ENCODE data around the gene NT5E.

Gene NT5E

GRCh38 chr6:85469276-85470022, 19.6 kb downstream of the NT5E start:
- H3K27me3 ChIP-seq (ENCODE audit: control insufficient read depth, insufficient read depth, low read length), result no peaks in the 10 kb centered on the region
- no peak overlapping the region for H2AFZ ChIP-seq
- H3K9me3 ChIP-seq (ENCODE audit: control insufficient read depth, low read length), result no peaks in the 10 kb centered on the region
- H3K4me3 ChIP-seq (ENCODE audit: low read depth, low read length), result no peak overlapping the region
- no peaks in the 10 kb centered on the region for H3K36me3 ChIP-seq (ENCODE audit: control insufficient read depth, insufficient read depth, low read length)
- TF ChIP-seq CTCF (IDR thresholded peaks at IDR 0.05), result no peak
- no peaks in the 10 kb centered on the region for H3K4me1 ChIP-seq
- no peaks in the 10 kb centered on the region for H3K79me2 ChIP-seq
- H3K9ac ChIP-seq, result no peak overlapping the region
- H3K4me2 ChIP-seq (ENCODE audit: low read length), result no peak overlapping the region
- H3K27ac ChIP-seq, result no peak overlapping the region

- Histone ChIP-seq H3K4me3 (ENCODE audit: low read depth, low read length) (no peak overlapping the region), H3K4me1 (no peaks in the 10 kb centered on the region), H3K9ac (no peak overlapping the region), H3K27ac (no peak overlapping the region), H2AFZ (no peak overlapping the region), H3K4me2 (ENCODE audit: low read length) (no peak overlapping the region), H3K79me2 (no peaks in the 10 kb centered on the region), H3K27me3 (ENCODE audit: control insufficient read depth, insufficient read depth, low read length) (no peaks in the 10 kb centered on the region), H3K9me3 (ENCODE audit: control insufficient read depth, low read length) (no peaks in the 10 kb centered on the region), H3K36me3 (ENCODE audit: control insufficient read depth, insufficient read depth, low read length) (no peaks in the 10 kb centered on the region)
- no peak for TF ChIP-seq CTCF (IDR thresholded peaks at IDR 0.05)
These were observed 20.1 kb downstream of the NT5E start for GRCh38 chr6:85470023-85470410.

GRCh38 chr6:85472744-85473143, 22.9 kb downstream of the NT5E start:
- no peak for TF ChIP-seq CTCF (IDR thresholded peaks at IDR 0.05)
- Histone ChIP-seq H3K27me3 (ENCODE audit: control insufficient read depth, insufficient read depth, low read length) (no peaks in the 10 kb centered on the region), H3K9ac (no peak overlapping the region), H3K79me2 (no peaks in the 10 kb centered on the region), H3K9me3 (ENCODE audit: control insufficient read depth, low read length) (no peaks in the 10 kb centered on the region), H2AFZ (no peak overlapping the region), H3K4me2 (ENCODE audit: low read length) (no peak overlapping the region), H3K27ac (no peak overlapping the region), H3K36me3 (ENCODE audit: control insufficient read depth, insufficient read depth, low read length) (no peaks in the 10 kb centered on the region), H3K4me3 (ENCODE audit: low read depth, low read length) (no peak overlapping the region), H3K4me1 (no peaks in the 10 kb centered on the region)

GRCh38 chr6:85473748-85474147, 23.9 kb downstream of the NT5E start:
- Histone ChIP-seq H3K27me3 (ENCODE audit: control insufficient read depth, insufficient read depth, low read length) (no peaks in the 10 kb centered on the region), H3K27ac (no peak overlapping the region), H3K9me3 (ENCODE audit: control insufficient read depth, low read length) (no peaks in the 10 kb centered on the region), H2AFZ (no peak overlapping the region), H3K9ac (no peak overlapping the region), H3K4me3 (ENCODE audit: low read depth, low read length) (no peak overlapping the region), H3K4me1 (no peaks in the 10 kb centered on the region), H3K79me2 (no peaks in the 10 kb centered on the region), H3K4me2 (ENCODE audit: low read length) (no peak overlapping the region), H3K36me3 (ENCODE audit: control insufficient read depth, insufficient read depth, low read length) (no peaks in the 10 kb centered on the region)
- TF ChIP-seq CTCF (IDR thresholded peaks at IDR 0.05), result no peak

GRCh38 chr6:85476532-85476931, 26.6 kb downstream of the NT5E start:
- TF ChIP-seq CTCF (IDR thresholded peaks at IDR 0.05), result no peak
- Histone ChIP-seq H3K27me3 (ENCODE audit: control insufficient read depth, insufficient read depth, low read length) (no peaks in the 10 kb centered on the region), H3K79me2 (no peaks in the 10 kb centered on the region), H3K9me3 (ENCODE audit: control insufficient read depth, low read length) (no peaks in the 10 kb centered on the region), H3K4me2 (ENCODE audit: low read length) (no peak overlapping the region), H2AFZ (no peak overlapping the region), H3K4me1 (no peaks in the 10 kb centered on the region), H3K27ac (no peak overlapping the region), H3K36me3 (ENCODE audit: control insufficient read depth, insufficient read depth, low read length) (no peaks in the 10 kb centered on the region), H3K9ac (no peak overlapping the region), H3K4me3 (ENCODE audit: low read depth, low read length) (no peak overlapping the region)

Measured in parathyroid adenoma (tissue), 2 donors.